Measurements from ENCODE around the gene LSM14A.
"Not testable (repeated sequence)": the region's sequence is repeated elsewhere in the genome, so short reads cannot be mapped to it uniquely, and the experiment has no call there.

LSM14A gene

GRCh38 chr19:34191355-34191962, 19.2 kb downstream of the LSM14A start:
- no peak for DNase-seq (ENCODE audit: low spot score)

- DNase-seq (ENCODE audit: low spot score), result peak; percentile 83
These were observed 21.1 kb downstream of the LSM14A start for GRCh38 chr19:34193439-34193838.

- no peak for DNase-seq (ENCODE audit: low spot score)
These were observed 21.6 kb downstream of the LSM14A start for GRCh38 chr19:34193876-34194275.

- peak; percentile 68 for DNase-seq (ENCODE audit: low spot score)
These were observed 28.8 kb downstream of the LSM14A start for GRCh38 chr19:34201133-34201532.

- DNase-seq (ENCODE audit: low spot score), result not testable (repeated sequence)
These were observed 33.0 kb downstream of the LSM14A start for GRCh38 chr19:34205324-34205723.

GRCh38 chr19:34208291-34208884, 36.1 kb downstream of the LSM14A start:
- no peak for DNase-seq (ENCODE audit: low spot score)

- DNase-seq (ENCODE audit: low spot score), result no peak
These were observed 37.4 kb downstream of the LSM14A start for GRCh38 chr19:34209726-34210125.

GRCh38 chr19:34213283-34213682, 41.0 kb downstream of the LSM14A start:
- no peak for DNase-seq (ENCODE audit: low spot score)

- no peak for DNase-seq (ENCODE audit: low spot score)
These were observed 41.7 kb downstream of the LSM14A start for GRCh38 chr19:34214040-34214439.

GRCh38 chr19:34215006-34215665, 42.8 kb downstream of the LSM14A start:
- no peak for DNase-seq (ENCODE audit: low spot score)

- DNase-seq (ENCODE audit: low spot score), result no peak
These were observed 43.3 kb downstream of the LSM14A start for GRCh38 chr19:34215666-34216038.

GRCh38 chr19:34216745-34217219, 44.5 kb downstream of the LSM14A start:
- not testable (repeated sequence) for DNase-seq (ENCODE audit: low spot score)

- peak; percentile 90 for DNase-seq (ENCODE audit: low spot score)
These were observed 45.9 kb downstream of the LSM14A start for GRCh38 chr19:34217952-34218817.

GRCh38 chr19:34218818-34219164, 46.5 kb downstream of the LSM14A start:
- no peak for DNase-seq (ENCODE audit: low spot score)

GRCh38 chr19:34220472-34221063, 48.3 kb downstream of the LSM14A start:
- peak; percentile 84 for DNase-seq (ENCODE audit: low spot score)

GRCh38 chr19:34222386-34222785, 50.1 kb downstream of the LSM14A start:
- DNase-seq (ENCODE audit: low spot score), result no peak

- no peak for DNase-seq (ENCODE audit: low spot score)
These were observed 52.8 kb downstream of the LSM14A start for GRCh38 chr19:34224996-34225658.

GRCh38 chr19:34225659-34226015, 53.3 kb downstream of the LSM14A start:
- no peak for DNase-seq (ENCODE audit: low spot score)

GRCh38 chr19:34226036-34226435, 53.7 kb downstream of the LSM14A start:
- DNase-seq (ENCODE audit: low spot score), result no peak

- DNase-seq (ENCODE audit: low spot score), result no peak
These were observed 56.0 kb downstream of the LSM14A start for GRCh38 chr19:34228347-34228746.

- no peak for DNase-seq (ENCODE audit: low spot score)
These were observed 56.5 kb downstream of the LSM14A start for GRCh38 chr19:34228762-34229161.

GRCh38 chr19:34229721-34230120, 57.4 kb downstream of the LSM14A start:
- no peak for DNase-seq (ENCODE audit: low spot score)

Measured in NAMALWA (cell line).